Stimulated activated CD4-positive, alpha-beta T cell treated with anti-CD3 and anti-CD28 coated beads, Interleukin-12 subunit alpha, Interleukin-12 subunit beta, amount 100 ng/mL, for 4 hours (primary cell): ENCODE measurements around the gene BLOC1S1.

Experiments used
- DNase-seq: peaks from one replicate; pipeline ENCODE4 v3.0.0-alpha.2; 2020

BLOC1S1 gene

DNA sequence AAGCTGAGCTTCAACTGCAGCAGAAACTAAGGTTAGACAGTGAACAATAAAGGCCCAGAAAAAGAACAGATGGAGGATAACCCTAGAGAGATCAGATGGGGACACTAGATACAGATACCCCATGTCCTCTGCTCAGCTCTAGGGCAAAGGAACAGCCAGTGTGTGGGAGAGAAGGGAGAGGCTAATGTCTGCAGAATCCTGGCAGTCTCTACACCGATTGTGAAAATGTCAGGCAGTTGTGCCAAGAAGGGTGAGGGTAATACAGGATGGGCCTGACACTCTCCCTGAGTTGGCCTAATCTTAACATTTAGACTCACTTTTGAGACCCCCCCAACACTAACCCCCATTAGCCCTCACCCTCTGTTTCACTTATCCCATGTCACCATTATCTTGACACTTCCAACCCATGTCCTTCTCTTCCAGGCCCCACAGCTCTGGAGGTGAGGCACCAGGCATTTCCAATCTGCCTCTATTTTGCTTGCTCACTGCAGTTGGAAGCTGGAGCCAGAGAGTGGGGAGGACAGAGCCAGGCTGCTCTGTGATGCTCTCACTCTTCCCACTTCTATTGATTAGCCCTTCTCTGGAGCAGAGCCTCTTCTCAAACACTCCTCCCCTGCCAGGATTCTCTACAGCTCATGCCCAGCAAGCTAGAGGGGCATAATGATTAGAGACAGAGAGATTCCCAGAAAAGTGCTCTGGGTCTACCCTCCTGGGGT is 3.0 kb upstream of the BLOC1S1 start:
- no peak for DNase-seq

DNA sequence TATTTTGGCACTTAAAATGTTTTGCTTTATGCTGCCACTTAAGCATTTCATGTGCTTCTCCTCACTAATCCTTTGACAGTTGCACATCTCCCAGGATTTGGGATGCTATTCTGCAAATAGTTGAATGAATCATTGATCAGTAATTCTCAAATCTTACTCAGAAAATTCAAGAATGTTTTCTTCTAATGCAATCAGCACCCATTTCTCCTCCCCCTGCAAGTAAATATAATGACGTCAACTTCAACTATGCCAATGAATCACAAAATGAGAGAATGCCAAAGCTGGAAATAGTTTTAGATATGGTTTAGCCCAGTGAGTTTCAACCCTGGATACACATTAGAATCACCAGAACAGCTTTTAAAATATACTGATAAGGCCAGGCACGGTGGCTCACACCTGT is 2.1 kb upstream of the BLOC1S1 start:
- DNase-seq, result no peak

DNA sequence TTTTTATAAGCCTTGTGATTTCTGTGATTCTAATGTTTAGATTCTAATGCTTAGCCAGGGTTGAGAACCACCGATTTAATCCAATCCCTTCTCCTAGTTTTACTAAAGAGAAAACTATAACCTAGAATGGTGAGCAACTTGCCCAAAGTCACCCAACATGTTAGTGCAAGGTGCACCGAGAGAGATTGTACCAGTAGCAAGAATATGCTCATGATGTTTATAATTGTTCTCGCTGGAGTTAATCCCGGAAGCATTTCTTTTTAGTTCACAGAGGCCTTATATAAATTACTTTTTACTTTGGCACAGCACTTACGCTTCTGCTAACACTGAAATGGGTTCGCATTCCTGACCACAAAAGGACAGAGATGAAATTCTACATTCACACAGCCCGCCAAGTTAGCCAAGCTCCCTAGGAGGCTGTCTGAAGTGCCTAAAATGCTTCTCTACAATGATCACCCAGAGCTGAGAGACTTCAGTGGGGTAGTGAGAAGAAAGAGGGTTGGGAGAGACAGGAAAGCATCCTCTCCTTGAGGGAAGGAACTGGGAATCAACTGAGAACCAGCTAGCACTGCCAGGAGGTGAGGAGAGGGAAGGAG is 579 bp upstream of the BLOC1S1 start:
- DNase-seq, result no peak

DNA sequence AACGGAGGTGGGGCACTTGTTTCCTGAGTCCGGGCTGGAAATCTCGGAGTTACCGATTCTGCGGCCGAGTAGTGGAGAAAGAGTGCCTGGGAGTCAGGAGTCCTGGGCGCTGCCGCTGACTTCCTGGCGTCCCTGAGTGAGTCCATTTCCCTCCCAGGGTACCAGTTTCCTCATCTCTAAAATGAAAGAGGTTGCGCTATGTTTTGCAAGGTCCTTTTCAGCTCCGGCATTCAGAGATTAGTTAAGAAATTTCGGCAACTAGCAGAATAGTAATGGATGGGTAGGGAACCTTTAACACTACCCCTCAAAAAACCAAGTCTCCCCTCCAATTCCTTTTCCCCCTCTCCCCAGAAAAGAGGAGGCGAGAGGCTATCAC is 724 bp downstream of the BLOC1S1 start:
- no peak for DNase-seq

DNA sequence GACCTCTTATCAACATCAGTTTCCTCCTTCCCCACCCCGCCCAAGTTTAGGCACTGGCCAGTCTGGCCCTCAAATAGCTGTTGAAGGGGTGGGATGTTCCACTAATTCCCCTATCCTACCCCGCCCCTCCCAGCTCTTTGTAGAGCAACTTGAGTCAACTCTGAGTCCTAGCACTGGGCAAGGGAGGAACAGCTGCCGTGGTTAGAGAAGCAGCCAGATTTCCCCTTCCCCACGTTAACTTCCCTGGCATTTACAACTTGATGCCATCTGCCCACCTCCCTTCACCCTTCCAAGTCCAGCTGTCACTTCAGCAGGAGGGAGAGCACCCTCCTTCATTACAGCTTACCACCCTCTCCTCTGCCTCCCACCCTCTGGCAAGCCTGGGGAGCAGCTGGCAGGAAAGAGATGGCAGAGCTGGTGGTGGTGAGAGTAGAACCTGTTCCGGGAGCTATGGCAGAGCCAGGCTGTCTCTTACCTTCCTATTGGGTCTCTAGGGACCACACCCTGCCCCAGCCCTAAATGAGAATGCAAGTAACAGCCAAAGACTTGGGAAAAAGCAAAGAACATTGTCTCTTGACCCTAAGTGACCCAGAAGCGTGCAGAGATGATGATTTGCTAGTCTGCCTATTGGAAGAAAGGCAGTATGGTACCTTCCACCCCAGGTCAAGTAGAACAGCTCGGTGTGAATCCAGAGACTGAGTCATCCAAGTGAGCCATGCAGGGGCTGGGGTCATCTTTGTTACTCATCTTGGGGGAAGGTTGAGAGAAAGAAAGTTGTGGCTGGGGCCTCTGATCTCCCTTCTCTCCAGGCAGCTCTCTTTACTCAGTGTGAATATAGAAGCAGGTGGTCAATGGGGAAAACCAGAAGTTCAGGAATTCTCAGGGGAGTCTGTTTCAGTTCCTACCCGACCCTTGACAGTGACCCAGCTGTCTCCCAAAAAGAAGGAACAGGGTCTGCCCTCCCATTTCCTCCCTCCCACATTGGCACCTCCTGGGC is 1.5 kb downstream of the BLOC1S1 start:
- DNase-seq, result no peak

DNA sequence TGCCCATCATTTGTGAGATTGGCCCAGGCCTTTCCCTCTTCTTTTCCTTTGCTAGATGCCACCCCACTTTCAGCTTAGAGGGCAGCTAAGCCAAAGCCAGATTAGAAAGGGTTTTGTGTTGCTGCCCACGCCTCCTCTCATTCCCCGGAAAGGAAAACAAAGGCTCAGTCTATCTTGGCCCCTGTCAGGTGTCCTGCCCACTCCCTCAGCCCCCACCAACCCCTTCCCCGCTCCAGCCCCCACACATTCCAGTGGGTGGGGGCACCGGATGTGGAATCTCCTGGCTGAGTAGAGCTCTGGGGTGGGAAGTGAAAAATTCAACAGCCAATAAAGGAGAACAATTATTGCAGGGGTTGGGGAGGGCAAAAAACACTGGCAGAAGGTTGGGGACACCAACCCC is 2.2 kb downstream of the BLOC1S1 start:
- no peak for DNase-seq

DNA sequence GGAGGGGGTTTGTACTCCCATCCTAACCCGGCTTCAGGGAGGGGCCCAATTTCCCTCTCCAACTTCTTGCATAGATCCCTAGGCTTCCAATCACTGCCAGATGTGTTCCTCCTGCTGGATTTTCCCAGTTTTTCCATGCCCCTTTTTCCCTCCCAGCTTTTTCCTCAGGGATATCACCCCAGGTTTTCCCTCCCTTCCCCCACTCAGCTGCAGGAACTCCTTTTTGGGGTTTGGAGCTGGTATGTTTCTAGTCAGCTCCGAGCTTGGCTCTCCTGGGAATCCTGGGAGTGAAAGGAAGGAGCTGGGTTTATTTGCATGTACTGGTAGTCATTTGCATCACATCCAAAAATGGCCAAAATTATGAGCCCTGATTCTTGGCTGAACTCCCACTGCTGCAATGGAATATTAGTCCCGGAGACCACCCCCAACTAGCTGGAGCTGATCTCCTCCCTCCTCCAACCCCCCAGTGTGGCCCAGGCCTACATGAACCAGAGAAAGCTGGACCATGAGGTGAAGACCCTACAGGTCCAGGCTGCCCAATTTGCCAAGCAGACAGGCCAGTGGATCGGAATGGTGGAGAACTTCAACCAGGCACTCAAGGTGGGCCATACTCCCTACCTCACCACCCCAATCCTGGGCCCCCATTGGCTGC is 2.9 kb downstream of the BLOC1S1 start:
- no peak for DNase-seq

DNA sequence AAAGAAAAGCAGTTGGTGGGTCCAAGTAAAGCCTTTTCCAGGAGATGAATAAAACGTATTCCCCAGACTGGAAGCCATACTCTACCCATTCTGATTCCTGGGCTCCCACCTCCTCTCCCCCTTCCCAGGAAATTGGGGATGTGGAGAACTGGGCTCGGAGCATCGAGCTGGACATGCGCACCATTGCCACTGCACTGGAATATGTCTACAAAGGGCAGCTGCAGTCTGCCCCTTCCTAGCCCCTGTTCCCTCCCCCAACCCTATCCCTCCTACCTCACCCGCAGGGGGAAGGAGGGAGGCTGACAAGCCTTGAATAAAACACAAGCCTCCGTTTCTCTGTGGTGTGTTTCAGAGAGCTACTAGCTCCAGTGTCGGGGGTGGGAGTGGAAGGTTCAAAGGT is 3.5 kb downstream of the BLOC1S1 start:
- DNase-seq, result no peak

DNA sequence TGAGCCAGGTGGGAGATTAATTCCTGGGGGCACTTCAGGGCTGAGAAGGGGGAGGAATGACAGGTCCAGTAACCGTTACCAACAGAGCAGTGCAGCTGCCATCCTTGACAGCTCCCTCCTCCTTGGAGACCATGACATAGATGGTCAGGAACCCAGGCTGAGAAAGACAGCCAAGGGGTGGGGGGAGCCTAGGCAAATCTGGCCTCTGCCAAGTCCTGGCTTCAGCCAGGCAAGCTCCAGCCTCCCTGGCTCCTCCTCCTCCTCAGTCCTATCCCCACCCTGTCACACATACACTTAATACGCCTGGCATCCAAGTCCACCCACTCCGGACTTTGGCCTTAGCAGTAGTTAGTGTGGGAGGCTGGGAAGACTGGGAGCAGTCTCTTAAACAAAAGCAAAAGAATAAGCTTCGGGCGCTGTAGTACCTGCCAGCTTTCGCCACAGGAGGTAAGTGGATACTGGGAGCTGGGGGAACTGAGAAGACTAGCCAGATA is 4.3 kb downstream of the BLOC1S1 start, which contains the start of gene RDH5:
TSS of gene RDH5 (plus strand) at position 323 of the 494 bp plus-strand sequence. CDS start 792 bp downstream, outside the sequence.
- DNase-seq, result no peak

DNA sequence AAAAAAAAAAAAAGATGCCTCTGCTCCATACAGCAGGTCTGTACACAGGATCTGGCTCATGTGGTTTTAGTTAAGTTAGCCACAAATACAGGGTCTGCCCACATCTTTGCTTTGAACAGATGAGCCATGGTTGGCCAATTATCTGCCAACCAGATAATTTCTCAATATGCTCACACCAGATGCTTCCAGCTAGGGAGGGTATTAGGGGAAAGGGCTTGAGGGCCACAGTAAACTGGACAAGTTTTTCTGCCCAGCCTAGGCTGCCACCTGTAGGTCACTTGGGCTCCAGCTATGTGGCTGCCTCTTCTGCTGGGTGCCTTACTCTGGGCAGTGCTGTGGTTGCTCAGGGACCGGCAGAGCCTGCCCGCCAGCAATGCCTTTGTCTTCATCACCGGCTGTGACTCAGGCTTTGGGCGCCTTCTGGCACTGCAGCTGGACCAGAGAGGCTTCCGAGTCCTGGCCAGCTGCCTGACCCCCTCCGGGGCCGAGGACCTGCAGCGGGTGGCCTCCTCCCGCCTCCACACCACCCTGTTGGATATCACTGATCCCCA is 5.1 kb downstream of the BLOC1S1 start:
- DNase-seq, result no peak

DNA sequence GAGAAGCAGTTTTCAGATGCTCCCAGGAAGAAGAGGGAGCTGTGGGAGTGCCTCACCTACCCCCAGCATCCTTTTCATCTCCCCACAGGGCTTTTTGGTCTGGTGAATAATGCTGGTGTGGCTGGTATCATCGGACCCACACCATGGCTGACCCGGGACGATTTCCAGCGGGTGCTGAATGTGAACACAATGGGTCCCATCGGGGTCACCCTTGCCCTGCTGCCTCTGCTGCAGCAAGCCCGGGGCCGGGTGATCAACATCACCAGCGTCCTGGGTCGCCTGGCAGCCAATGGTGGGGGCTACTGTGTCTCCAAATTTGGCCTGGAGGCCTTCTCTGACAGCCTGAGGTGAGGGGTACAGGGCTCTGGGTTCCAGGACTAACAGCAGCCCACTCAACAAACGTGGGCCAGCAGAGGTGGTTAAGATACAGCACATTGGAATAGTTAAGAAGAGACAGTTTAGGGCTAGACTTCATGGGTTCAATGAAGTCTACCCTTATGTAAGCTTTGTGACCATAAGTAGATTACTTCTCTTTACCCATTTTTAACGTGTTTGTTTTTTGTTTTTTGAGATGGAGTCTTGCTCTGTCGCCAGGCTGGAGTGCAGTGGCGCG is 5.9 kb downstream of the BLOC1S1 start:
- no peak for DNase-seq

DNA sequence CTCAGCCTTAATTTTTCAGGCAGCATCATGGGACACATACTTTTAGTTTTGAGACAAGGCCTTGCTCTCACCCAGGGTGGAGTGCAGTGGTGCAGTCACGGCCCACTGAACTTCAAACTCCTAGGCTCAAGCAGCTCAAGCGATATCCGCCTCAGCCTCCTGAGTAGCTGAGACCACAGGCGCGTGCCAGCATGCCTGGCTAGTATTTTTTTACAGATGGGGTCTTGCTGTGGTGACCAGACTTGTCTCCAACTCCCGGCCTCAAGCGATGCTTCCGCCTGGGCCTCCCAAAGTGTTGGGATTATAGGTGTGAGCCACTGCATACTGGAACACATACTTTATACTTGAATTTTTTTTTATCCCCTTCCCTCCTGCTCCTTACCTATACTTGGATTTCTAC is 7.1 kb downstream of the BLOC1S1 start:
- DNase-seq, result no peak

DNA sequence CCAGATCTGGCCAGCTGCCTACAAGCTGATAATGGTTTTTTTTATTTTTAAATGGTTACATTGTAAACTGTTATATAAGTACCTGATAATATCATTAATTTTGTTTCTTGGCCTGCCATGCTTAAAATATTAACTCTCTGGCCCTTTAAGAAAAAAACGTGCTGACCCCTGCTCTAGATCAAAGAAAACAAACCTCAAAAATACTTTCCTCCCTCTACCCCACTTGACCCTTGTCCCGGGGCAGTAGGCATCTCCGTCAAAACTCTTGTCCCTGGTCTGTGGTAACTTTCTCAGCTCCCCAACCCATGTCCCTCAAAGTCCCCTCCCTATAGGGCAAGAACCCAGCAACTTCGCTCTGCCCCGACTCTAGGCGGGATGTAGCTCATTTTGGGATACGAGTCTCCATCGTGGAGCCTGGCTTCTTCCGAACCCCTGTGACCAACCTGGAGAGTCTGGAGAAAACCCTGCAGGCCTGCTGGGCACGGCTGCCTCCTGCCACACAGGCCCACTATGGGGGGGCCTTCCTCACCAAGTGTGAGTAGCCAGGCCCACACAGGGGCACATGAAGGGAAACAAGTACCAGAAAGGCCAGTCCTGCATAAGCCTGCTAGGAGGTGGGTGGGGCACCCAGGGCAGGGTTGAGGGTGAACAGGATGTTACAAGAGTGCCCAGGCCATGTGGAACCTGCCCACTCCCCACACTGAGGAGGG is 7.8 kb downstream of the BLOC1S1 start:
- DNase-seq, result no peak

DNA sequence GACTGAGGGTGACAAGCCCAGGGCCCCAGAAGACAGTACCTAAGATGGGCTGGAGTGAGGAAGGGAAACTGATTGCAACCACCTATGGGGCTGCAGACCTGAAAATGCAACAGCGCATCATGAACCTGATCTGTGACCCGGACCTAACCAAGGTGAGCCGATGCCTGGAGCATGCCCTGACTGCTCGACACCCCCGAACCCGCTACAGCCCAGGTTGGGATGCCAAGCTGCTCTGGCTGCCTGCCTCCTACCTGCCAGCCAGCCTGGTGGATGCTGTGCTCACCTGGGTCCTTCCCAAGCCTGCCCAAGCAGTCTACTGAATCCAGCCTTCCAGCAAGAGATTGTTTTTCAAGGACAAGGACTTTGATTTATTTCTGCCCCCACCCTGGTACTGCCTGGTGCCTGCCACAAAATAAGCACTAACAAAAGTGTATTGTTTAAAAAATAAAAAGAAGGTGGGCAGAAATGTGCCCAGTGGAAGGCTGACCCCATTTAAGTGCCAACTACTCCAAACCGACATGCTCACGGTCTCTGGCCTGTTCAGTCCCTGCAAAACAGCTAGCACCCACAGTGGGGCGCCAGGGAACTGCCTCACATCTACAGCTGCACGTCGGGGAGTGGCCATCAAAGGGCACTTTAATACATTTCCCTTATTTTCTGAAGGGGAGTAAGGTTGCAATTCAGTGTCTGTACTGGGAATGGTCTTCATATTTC is 8.5 kb downstream of the BLOC1S1 start:
- DNase-seq, result peak; percentile 54

DNA sequence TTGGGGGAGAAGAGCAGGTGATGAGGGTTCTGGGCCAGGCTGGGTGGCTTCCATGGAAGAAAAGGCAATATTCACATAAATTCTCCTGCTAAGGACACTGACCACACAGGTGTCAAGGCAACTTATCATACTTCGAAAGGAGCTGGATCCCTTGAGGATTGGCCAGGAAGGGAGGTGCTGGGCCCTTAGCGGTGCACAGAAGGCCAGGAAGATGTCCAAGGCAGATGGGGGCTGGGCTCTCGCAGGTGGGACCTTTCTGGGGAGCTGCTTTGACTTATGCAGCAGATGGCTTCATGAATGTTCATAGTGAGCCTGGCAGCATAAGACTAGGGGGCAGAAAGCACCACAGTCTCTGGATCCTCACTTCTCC is 9.1 kb downstream of the BLOC1S1 start:
- no peak for DNase-seq

DNA sequence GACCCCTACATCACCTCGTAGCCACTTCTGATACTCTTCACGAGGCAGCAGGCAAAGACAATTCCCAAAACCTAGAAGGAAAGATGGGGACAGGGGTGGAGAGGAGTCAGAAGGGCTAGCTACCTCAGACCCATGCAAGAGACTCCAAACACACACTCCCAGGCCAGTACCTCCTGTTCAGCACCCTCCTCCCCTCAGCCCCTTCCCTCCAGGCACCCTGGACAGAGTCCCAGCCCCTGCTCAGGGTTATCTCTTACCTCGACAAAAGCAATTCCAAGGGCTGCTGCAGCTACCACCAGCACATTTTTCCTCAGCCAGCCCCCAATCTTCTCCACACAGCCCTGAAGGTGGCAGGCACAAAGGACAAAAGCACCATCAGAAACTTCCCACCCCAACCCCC is 9.7 kb downstream of the BLOC1S1 start:
- no peak for DNase-seq

DNA sequence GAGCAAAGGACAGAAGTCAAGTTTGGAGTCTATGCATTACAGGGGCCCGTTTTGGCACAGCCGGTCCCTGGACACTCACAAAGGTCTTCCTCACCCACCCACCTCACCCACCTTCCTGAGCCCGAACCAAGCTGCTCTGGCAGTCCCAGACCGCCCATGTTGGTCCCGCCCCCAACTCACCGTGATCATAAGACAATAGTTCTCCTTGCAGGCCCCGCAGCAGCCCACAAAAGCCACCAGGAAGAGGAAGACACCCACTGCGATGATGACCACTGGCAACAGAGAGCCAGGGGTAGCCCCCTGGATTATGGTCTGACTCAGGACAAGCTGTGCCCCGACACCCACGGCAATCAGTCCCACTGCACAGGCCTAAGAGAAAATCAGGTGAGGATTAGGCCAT is 11.1 kb downstream of the BLOC1S1 start:
- DNase-seq, result no peak

DNA sequence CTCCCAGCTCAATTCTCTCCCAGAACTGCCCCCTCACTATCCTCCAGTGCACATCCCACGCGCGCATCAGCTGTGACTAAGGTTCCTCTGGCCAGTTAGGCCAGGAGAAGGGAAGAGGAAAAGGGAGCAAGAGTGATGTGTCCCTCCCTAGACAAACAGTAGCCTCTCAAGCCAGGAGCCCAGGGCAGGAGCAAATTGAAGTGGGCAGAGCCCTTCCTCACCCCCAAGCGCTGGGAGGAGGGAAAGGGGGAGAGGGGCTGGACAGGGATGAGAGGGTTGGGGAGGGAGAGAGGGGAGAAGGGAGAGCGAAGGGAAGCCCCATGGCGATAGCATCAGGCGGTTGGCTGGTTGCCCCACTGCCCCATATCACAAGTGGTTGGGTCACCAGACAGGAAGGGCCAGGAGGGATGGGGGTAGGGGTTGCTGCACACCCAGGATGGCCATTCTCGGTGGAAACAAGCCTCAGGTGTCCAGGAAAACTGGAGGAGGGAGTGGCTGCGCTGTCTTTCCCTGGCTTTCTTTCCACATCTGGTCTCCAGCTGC is 11.9 kb downstream of the BLOC1S1 start:
- DNase-seq, result no peak

DNA sequence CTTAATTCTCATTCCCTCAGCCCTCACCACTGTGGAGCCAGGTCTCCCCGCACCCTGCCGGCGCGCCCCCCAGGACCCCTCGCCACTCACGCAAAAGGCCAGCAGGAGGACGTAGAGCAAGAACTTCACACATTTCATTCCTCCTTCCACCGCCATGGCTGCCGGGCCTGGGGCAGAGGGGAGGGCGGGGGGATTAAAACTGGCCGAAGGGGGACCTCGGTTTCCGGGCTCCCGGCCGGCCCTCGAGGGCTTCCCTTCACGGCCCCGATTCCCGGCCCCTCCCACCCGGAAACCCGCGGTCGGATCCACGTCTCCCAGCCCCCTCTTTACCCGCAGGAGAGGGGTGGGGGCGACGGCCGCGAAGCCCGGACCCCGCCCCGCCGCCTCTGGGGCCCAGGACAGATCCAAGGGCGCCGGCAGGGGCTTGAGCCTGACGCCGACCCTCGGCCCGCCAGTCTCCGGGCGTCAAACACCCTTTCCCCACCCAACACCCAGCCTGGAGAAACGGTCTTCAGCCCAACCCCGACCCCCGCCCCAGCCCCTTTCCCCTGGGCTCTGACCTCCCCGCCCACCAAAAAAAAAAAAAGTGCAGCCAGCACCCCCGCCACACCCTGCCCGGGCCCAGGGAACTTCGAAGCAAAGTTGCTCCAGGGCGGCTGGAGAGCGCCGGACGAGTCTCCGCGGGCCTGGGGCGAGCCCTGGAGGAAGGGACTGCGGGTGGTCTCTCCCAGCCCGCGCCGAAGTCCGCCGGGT is 12.5 kb downstream of the BLOC1S1 start:
- DNase-seq, result peak; percentile 30
